K562 treated with DMSO at 1 percent for 48 hours (cell line): Measurements from ENCODE around the gene REV1. TPM values are rescaled to one million over a fixed set of nuclear protein-coding genes. Genes with fewer than 3 reads are reported as not detected.

Experiments used
- total RNA-seq: library from RNA; unstranded; fragments of 300-600 nt; gene quantifications from 2 replicates; pipeline ENCODE4 v1.2.3, GENCODE V29; 2022; ENCODE audit warnings: low replicate concordance; ENCODE audit errors: extremely low read depth

REV1 gene
- total RNA-seq = not detected in 2 replicates

DNA sequence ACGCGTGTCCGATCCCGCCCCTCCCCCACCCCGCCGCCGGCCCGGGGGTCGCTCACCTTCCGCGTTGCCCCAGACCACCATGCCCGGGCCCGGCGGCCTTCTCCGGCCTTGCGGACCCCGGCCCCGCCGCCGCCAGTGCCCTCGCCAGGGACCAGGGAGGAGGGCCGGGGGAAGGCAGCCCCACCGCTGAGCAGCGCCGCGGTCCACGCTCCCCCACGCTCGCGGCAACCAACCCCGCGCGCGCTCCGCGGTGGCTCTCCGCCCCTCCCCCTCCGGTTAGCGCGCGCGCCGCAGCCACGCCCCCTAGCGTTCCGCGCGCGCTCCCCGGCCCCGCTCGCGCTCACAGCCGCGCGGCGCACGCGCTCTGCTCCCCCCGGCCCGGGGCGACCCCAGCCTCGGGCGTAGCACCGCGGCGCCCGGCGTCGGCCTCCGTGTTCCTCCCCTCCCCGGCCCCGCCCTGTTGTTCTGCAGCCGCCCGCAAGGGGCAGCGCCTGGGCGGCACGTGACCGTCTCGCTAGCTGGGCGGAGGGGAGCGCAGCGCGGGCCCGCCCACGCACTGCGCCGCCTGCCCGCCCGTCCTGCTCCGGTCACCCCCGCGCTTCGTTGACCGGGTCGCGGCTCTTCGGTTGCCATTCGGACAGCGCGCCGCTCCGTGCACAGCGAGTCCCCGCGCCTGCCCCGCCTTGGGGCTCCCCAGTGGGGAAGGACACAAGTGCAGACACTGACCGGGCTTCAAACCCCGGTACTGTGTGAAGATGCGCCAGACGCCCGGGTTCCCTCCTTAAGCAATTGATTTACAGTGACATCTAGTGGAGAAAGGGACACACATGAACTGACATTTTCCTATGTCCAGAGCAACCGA lies at the start of gene REV1:
REV1 (minus strand) TSS at position 257 of the 862 bp plus-strand sequence. CDS start 25,042 bp downstream, outside the sequence.

Other genes starting within 250 kb of the REV1 start
- not detected in 2 replicates for gene LYG2, start 234.4 kb downstream of the REV1 start, total RNA-seq
- not detected in 2 replicates for gene LYG1, start 188.8 kb downstream of the REV1 start, total RNA-seq
- gene TXNDC9, start 153.7 kb downstream of the REV1 start, total RNA-seq = not detected in 2 replicates
- not detected in 2 replicates for gene EIF5B, start 152.6 kb downstream of the REV1 start, total RNA-seq